GM21528 (cell line): ENCODE results near the gene GRAMD1B.
A peak's percentile ranks its signal among the peaks of the same experiment; 100 is the strongest.
"Not testable (repeated sequence)": the region's sequence is repeated elsewhere in the genome, so short reads cannot be mapped to it uniquely, and the experiment has no call there.

ENCODE experiments used
- ATAC-seq: cut with Tn5 transposase; IDR thresholded peaks from one replicate; pipeline ENCODE4 v1.9.1; 2021; ENCODE audit warnings: mild to moderate bottlenecking, moderate library complexity; ENCODE audit not compliant: unreplicated experiment, low FRiP score

The GRAMD1B gene

DNA sequence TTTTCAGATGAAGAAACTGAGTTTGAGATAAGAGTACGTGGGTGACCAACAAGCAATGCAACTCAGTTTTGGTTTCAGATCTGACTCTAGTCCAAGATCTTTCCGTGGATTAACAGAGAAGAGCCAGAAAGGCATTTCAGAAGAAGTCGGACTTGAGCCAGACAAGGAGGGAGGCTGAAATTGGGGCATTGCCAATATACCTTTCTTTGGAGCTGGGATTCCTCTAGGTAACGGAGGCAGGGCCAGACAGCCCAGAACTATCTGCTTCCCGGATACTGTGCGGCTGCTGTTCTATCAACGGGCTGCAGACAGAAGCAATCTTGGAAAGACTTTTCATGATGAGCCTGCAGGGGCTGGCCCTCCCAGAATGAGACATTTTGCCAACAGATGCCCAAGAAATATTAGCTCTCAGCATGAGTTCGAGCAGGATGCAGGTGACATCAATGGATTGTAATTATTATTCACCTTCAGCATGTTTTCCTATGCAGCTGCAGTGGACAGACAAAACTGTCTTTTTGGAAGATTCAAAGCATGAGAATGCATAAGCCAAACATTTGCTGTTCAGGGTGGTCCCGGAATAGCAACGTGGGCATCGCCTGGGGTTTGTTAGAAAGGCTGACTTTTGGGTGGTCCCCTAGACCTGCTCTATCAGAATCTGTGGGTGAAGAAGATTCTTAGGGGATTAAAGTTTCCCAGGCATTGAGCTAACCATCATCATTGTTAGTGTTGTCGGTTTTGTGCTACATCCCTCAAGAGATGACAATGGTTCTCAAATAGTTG is 128.7 kb downstream of the GRAMD1B start:
- ATAC-seq: no peak

DNA sequence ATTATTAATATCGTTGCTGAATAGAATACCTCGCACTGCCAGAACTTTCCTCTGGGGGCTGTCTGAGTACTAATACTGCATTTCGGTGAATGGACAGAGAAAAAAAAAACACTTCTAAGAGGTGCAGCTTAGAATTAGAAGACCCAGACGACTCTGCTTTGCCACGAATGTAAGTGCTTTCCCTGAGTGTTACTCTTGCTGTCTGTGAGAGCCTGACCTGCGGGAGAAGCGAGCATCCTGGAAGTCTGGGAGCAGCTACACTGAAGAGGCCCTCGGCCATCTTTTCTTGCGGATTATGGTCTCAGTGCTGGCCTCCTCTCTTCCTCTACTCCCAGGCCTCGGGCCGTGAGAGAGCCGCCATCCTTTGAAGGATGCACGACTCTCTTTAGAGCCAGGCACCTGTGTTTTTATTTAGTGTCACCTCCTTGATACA is 129.5 kb downstream of the GRAMD1B start:
- no peak for ATAC-seq

GRCh38 chr11:123560006-123560405 is 129.9 kb downstream of the GRAMD1B start:
- no peak for ATAC-seq

- ATAC-seq: no peak
These were observed 131.3 kb downstream of the GRAMD1B start for GRCh38 chr11:123561431-123561800.

GRCh38 chr11:123562158-123562557 is 132.1 kb downstream of the GRAMD1B start:
- ATAC-seq: no peak

DNA sequence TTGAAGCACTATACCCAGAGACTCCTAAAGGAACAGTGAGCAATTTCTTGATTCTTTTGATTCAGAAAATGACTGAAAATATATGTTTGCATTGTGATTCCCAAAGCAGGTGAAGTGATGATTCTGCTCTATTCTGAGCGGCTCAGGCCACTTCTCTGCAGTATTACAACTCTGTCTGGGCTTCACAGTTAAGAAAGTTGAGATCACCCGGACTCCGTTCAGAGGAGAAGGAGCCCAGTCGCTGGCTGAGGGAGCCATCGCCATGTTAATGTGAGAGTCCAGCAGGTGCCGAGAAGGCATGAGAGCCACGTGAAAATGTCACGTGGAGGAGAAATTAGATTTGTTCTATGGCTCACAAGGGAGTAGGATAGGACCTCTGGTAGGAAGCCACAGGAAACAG is 132.8 kb downstream of the GRAMD1B start:
- no peak for ATAC-seq

DNA sequence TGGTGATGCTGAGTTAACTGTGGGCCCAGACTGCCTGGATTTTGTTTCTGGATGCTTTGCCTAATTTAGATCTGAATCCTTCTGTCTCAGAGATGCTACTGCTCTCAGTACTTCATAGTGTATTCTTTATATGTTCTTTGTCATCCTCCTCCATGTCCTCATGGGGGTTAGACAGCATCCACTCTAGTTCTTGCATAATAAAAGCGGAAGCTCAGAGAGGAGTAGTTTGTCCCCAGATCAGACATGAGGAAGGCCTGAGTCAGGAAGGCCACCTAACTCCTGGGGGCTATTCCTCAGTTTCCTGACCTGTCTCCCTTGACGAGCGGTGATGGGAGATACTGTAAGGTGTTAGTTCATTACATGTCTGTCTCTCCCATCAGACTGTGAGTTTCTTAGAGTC is 134.2 kb downstream of the GRAMD1B start:
- no peak for ATAC-seq

DNA sequence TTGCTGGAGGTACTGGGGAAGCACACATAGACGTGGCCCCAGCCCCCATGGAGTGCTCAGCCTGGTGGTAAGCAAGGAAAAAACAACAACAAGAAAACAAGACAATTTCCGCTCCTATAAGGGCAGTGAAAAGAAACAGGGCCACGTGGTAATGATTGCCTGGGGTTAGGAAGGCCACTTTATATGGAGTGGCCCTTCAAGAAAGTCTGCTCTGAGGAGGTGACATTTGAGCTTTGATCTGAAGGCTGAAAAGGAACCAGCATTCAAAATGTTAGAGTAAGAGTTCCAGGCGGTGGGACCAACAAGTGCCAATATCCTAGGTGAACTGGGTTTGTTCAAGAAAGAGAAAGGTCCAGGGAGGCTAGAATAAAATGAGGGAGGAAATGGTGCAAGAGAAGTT is 136.8 kb downstream of the GRAMD1B start:
- no peak for ATAC-seq

DNA sequence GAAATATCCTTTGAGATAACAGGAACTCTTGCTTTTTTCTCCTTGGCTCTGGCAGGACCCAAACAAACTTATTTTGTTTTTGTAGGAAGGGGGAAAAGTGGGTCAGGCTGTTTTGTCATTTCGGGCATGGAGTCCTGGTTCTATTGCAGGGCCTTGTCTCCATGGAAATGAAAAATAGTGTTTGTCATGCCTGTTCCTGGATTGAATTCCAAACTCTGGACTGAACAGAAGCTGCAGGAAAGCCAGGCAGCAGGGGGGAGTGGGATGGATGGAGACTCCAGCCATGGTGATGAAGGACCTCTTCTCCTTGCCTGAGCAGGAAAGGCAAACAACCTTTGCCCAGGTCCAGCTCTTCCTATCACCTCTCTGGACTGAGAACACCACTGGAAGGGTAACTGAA is 137.4 kb downstream of the GRAMD1B start:
- no peak for ATAC-seq

DNA sequence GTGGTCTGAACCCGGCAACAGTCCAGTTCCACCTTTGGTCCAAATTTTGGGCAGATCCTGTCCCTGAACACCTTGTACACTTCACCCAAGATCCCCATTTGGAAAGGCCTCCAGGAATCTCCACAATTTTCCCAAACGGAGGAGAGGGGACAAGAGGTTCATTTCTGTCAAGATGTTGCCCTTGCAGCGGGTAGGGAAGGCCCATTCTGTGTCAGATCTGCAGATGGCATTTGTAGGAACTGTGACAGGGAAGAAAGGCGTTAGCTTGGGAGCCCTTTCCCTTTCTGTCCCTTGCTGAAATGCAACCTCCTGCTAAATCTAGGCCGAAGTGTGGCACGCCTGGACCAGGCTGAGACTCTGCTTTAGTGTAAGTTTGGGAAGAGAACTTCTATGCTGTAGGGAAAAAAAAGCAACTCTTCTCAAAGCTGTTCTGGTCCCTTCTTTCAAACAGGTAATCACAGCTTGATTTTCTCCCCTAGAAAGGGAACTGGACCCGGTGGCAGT is 138.3 kb downstream of the GRAMD1B start:
- no peak for ATAC-seq

GRCh38 chr11:123569393-123569792 is 139.3 kb downstream of the GRAMD1B start:
- ATAC-seq: no peak

DNA sequence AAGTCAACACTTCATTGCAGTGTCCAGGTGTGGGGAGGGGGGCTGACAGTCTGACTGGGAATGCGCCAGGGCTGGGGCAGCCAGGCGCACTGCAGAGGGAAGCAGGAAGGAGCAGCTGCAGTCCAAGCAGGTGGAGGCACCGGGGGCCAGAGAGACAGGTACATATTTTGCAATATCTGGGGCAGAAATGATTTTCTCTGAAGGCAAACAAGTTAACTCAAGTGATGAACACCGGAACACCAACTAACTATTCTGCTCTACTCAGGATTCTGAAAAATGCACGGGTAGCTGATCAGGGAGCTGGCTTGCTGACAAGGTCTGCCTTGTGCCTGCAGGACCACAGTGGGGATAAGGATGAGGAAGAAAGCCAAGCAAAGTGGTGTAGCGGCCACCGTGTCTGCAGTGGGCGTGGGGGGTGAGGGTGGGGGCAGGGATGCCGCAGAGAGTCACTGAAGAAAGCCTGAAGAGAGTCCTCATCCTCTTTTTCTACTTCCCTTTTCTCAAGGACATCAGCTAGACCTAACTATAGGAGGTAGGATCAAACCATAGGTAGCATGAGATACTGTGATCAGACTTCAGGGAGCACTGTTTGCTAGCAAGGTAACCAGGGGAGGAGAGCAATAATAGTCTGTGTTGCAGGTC is 141.0 kb downstream of the GRAMD1B start:
- ATAC-seq: no peak

DNA sequence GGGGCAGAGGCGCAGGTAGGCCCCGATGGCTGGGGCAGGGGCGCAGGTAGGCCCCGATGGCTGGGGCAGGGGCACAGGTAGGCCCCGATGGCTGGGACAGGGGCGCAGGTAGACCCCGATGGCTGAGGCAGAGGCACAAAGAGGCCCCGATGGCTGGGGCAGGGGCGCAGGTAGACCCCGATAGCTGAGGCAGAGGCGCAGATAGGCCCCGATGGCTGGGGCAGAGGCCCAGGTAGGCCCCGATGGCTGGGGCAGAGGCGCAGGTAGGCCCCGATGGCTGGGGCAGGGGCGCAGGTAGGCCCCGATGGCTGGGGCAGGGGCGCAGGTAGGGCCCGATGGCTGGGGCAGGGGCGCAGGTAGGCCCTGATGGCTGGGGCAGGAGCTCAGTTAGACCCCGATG is 142.7 kb downstream of the GRAMD1B start:
- ATAC-seq: not testable (repeated sequence)

DNA sequence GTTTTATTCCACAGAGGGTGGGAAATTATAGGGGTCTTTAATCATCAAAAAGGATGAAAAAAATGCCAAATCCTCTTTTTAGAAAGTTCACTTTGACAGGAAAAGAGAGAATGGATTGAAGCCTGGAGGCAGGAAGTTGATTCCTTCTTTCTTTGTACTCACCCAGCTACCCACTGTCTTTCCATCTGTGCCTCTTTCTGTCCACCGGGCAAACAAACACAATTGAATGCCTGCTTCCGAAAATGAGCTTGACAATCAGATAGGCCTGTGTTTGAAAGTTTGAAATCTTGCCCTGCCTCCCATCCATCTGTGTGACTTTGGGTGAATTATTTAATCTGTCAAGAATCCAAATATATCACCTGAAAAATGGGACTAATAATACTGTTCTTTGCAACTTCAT is 143.2 kb downstream of the GRAMD1B start:
- no peak for ATAC-seq

DNA sequence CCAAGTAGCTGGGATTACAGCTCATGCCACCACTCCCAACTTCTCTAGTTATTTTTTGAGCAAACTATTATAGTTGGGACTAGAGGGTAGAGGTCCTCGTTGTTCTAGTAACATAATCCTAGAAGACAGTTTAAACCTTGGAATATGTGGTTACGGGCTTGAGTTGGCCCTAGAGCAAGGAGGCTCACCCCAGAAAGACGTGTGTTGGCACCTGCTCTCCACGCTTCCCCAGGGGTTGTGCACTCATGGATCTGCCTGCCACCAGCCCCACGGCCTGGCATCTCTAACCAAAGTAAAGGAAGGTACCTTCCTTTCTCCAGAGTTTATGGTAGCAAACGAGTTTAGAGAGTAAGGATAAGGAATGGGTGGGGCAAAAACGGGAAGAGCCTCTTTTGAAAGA is 145.4 kb downstream of the GRAMD1B start:
- ATAC-seq: no peak

GRCh38 chr11:123576082-123576481 is 146.0 kb downstream of the GRAMD1B start:
- no peak for ATAC-seq

- no peak for ATAC-seq
These were observed 146.4 kb downstream of the GRAMD1B start for GRCh38 chr11:123576501-123576900.

- ATAC-seq: no peak
These were observed 147.1 kb downstream of the GRAMD1B start for GRCh38 chr11:123577081-123577598.

GRCh38 chr11:123578778-123579481 is 148.9 kb downstream of the GRAMD1B start:
- ATAC-seq: no peak

DNA sequence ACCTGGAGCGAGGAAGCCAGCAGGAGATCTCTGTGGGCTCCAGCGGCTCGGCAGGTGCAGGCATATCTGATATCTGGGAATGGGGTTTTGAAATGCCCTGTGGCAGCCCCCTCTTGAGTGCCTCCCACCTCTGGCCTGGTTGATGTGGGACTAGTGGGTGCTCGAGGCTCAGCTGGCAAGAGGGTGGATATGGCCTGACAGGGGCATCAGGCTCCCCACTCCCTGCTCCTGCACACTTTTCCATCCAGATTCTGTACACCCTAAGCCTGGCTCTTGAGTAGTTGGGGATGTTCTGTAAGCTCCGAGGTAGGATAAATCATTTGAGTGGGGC is 149.4 kb downstream of the GRAMD1B start:
- ATAC-seq: no peak

DNA sequence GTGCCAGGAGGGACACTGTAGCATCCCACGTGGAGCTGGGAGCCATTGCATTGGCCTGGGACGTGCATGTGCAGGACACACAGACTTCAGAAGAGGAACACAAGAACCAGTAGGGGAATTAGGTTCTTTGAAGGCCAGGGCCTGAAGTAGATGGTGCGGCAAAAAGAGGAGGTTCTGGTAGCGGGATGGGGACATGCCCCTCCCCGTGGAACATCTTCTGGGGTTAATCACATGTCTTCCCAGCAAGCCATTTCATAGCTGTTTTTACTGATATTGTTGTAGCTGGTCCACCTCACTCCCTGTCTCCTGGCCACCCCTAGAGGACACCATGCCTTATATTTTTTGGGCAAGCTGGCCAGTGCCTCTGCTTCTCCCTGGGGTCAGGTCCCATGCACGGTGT is 150.1 kb downstream of the GRAMD1B start:
- peak; percentile 9 for ATAC-seq
